Panc1 (cell line): ENCODE measurements around the gene DLG2. TPM values are rescaled to one million over a fixed set of nuclear protein-coding genes. Genes with fewer than 3 reads are reported as not detected.

Experiments
- ATAC-seq: fragments of 200-7000 bp; cut with Tn5 transposase; 2 replicates; pipeline ENCODE4 v1.9.1; 2020; ENCODE audit warnings: mild to moderate bottlenecking, moderate library complexity
- BruUV-seq: library from RNA; stranded (reverse); fragments of 400-500 nt; replicated peaks from 2 replicates; lab custom pipeline; 2021; lab: Mats Ljungman, UMichigan
- CTCF ChIA-PET: fragments of 300-600 bp; sonication (Branson Sonifier 250); formaldehyde crosslinking; loops from one replicate; lab custom pipeline; 2022; ENCODE audit warnings: antibody characterized with exemption; lab: Charles Lee
- POLR2A ChIA-PET: fragments of 300-600 bp; sonication (Branson Sonifier 250); formaldehyde crosslinking; loops from one replicate; lab custom pipeline; 2022; ENCODE audit warnings: antibody characterized with exemption; lab: Charles Lee
- DNase-seq: peaks from one replicate; pipeline ENCODE4 v3.0.0-alpha.2; 2010; ENCODE audit warnings: low read depth, low spot score
- H3K27ac ChIP-seq: 2 replicates; pipeline ENCODE4 v1.5.1; 2011; ENCODE audit warnings: mild to moderate bottlenecking, low read length, inconsistent platforms
- H3K27me3 ChIP-seq: fragments of 200-500 bp; sonication (Bioruptor generic); 2 replicates; pipeline ENCODE4 v1.6.0; 2014; ENCODE audit warnings: low read length, inconsistent platforms; ENCODE audit not compliant: control insufficient read depth, insufficient read depth
- H3K36me3 ChIP-seq: fragments of 200-500 bp; sonication (Bioruptor generic); 2 replicates; pipeline ENCODE4 v1.5.1; 2014; ENCODE audit warnings: inconsistent platforms, mild to moderate bottlenecking, low read length, moderate library complexity; ENCODE audit not compliant: control insufficient read depth, insufficient read depth
- H3K4me1 ChIP-seq: 2 replicates; pipeline ENCODE4 v1.5.1; 2011; ENCODE audit warnings: inconsistent platforms, mild to moderate bottlenecking, low read length, moderate library complexity; ENCODE audit not compliant: control insufficient read depth, insufficient read depth
- H3K4me3 ChIP-seq, 2 experiments: 2 replicates each; pipeline ENCODE4 v1.5.1; 2011 to 2012; ENCODE audit warnings: low read depth in 2 of 2, low read length in 2 of 2, mild to moderate bottlenecking in 2 of 2, inconsistent platforms in 1 of 2, moderate library complexity in 1 of 2
- H3K9me3 ChIP-seq: fragments of 200-500 bp; sonication (Bioruptor generic); 2 replicates; pipeline ENCODE4 v1.5.1; 2014; ENCODE audit warnings: low read depth, mild to moderate bottlenecking, inconsistent platforms, low read length, moderate library complexity; ENCODE audit not compliant: control insufficient read depth, insufficient read depth
- POLR2AphosphoS5 ChIP-seq: IDR thresholded peaks from 2 replicates; pipeline ENCODE4 v1.6.1; 2012; ENCODE audit warnings: mild to moderate bottlenecking, low read depth, low read length, moderate library complexity
- REST ChIP-seq, 2 experiments: IDR thresholded peaks; 2 replicates each; pipeline ENCODE4 v1.6.1; 2011 to 2012; ENCODE audit warnings: low read depth in 2 of 2, control low read depth in 1 of 2, low read length in 1 of 2, mild to moderate bottlenecking in 1 of 2, moderate library complexity in 1 of 2; ENCODE audit not compliant: insufficient read depth in 1 of 2
- SIN3A ChIP-seq: IDR thresholded peaks from 2 replicates; pipeline ENCODE4 v1.6.1; 2012; ENCODE audit warnings: low read depth, mild to moderate bottlenecking, low read length, moderate library complexity, borderline replicate concordance; ENCODE audit not compliant: insufficient read depth
- TCF7L2 ChIP-seq: IDR thresholded peaks from 2 replicates; pipeline ENCODE4 v1.6.1; 2011; ENCODE audit warnings: mild to moderate bottlenecking, low read depth, low read length, inconsistent platforms
- in situ Hi-C: cut with HindIII; loops from 2 replicates; pipeline ENCODE4 v1.10.0; 2016; ENCODE audit warnings: low sequenced_read_pairs, low pct_unique_long_range_greater_than_20kb
- intact Hi-C: fragments of 100-400 bp; cut with micrococcal nuclease; formaldehyde crosslinking; loops from one replicate; pipeline ENCODE4 v1.10.0; 2022; ENCODE audit not compliant: unreplicated experiment
- total RNA-seq: library from RNA; stranded (reverse); gene quantifications from one replicate; pipeline ENCODE4 v1.2.1, GENCODE V29; 2021; ENCODE audit not compliant: unreplicated experiment
- TF ChIP-seq, protein P1 (sequence below): fragments of 450-650 bp; IDR thresholded peaks from 2 replicates; pipeline ENCODE4 v1.5.1; 2017; ENCODE audit warnings: mild to moderate bottlenecking

DLG2 gene
- total RNA-seq, 1 experiment from 2014 or later: 4.2 TPM

GRCh38 chr11:85530634-85531033 is 96.5 kb downstream of the DLG2 start:
- Histone ChIP-seq H3K27ac (no peak overlapping the region), H3K4me3 (no peak overlapping the region), H3K9me3 (no peaks in the 10 kb centered on the region; the same call in 1 of the 2 replicates), H3K27me3 (no peaks in the 10 kb centered on the region), H3K4me1 (no peaks in the 10 kb centered on the region), H3K36me3 (no peaks in the 10 kb centered on the region)
- CTCF ChIA-PET: no interaction called here
- intact Hi-C loops: no loop called here
- POLR2A ChIA-PET: no interaction called here
- TF ChIP-seq, protein P1, sequence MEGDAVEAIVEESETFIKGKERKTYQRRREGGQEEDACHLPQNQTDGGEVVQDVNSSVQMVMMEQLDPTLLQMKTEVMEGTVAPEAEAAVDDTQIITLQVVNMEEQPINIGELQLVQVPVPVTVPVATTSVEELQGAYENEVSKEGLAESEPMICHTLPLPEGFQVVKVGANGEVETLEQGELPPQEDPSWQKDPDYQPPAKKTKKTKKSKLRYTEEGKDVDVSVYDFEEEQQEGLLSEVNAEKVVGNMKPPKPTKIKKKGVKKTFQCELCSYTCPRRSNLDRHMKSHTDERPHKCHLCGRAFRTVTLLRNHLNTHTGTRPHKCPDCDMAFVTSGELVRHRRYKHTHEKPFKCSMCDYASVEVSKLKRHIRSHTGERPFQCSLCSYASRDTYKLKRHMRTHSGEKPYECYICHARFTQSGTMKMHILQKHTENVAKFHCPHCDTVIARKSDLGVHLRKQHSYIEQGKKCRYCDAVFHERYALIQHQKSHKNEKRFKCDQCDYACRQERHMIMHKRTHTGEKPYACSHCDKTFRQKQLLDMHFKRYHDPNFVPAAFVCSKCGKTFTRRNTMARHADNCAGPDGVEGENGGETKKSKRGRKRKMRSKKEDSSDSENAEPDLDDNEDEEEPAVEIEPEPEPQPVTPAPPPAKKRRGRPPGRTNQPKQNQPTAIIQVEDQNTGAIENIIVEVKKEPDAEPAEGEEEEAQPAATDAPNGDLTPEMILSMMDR: no peak
- TF ChIP-seq REST (IDR thresholded peaks at IDR 0.05; ENCODE audit: insufficient read depth in 1 of 2, low read depth in 2 of 2, low read length in 1 of 2) (no peak), TCF7L2 (no peak), SIN3A (no peak), POLR2AphosphoS5 (no peak)
- no peak for DNase-seq
- in situ Hi-C loops: no loop called here
- ATAC-seq: no peak
- BruUV-seq: no TSS peak

DNA sequence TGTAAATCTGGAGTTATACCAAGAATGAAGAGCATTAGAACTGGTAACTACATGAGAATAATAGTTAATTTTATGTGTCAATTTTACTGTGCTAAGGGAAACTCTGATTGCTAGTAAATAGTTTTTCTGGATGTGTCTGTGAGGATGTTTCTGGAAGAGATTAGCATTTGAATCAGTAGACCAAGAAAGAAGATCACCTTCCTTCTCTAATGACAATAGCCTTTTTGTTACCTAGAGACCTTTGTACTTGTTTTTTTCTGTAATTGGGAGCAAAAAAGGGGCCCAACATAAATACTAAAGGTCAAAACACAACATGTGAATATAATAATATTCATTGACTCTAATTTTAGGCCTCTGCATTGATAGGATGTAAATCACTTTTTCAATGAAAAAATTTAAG is 100.6 kb downstream of the DLG2 start:
- no peak overlapping the region for H3K27ac ChIP-seq
- TF ChIP-seq POLR2AphosphoS5 (no peak), TCF7L2 (no peak), SIN3A (no peak), REST (IDR thresholded peaks at IDR 0.05; ENCODE audit: insufficient read depth in 1 of 2, low read depth in 2 of 2, low read length in 1 of 2) (no peak)
- TF ChIP-seq, protein P1: no peak
- POLR2A ChIA-PET: no interaction called here
- DNase-seq (no peak), ATAC-seq (no peak)
- no peaks in the 10 kb centered on the region for H3K27me3 ChIP-seq
- in situ Hi-C loops: no loop called here
- CTCF ChIA-PET: no interaction called here
- no peaks in the 10 kb centered on the region for H3K4me1 ChIP-seq
- H3K9me3 ChIP-seq: no peaks in the 10 kb centered on the region
- H3K4me3 ChIP-seq: no peak overlapping the region
- no peaks in the 10 kb centered on the region for H3K36me3 ChIP-seq
- intact Hi-C loops: no loop called here
- no TSS peak for BruUV-seq
